ENCODE measurements around the gene CCDC90B.
"Not testable (repeated sequence)": the region's sequence is repeated elsewhere in the genome, so short reads cannot be mapped to it uniquely, and the experiment has no call there.

The CCDC90B gene

GRCh38 chr11:83287631-83288030 is 1.5 kb upstream of the CCDC90B start:
- DNase-seq (ENCODE audit: low read depth) = no peak

- DNase-seq (ENCODE audit: low read depth) = no peak
Observed at GRCh38 chr11:83285151-83285770, 906 bp downstream of the CCDC90B start.

- no peak for DNase-seq (ENCODE audit: low read depth)
Observed at GRCh38 chr11:83284501-83285150, 1.5 kb downstream of the CCDC90B start.

GRCh38 chr11:83282084-83282716 is 4.0 kb downstream of the CCDC90B start:
- no peak for DNase-seq (ENCODE audit: low read depth)

GRCh38 chr11:83280256-83280655 is 5.9 kb downstream of the CCDC90B start:
- no peak for DNase-seq (ENCODE audit: low read depth)

GRCh38 chr11:83278351-83278750 is 7.8 kb downstream of the CCDC90B start:
- no peak for DNase-seq (ENCODE audit: low read depth)

GRCh38 chr11:83275888-83276641 is 10.1 kb downstream of the CCDC90B start:
- no peak for DNase-seq (ENCODE audit: low read depth)

GRCh38 chr11:83272627-83273026 is 13.5 kb downstream of the CCDC90B start:
- DNase-seq (ENCODE audit: low read depth) = peak; percentile 48

GRCh38 chr11:83271734-83272133 is 14.4 kb downstream of the CCDC90B start:
- DNase-seq (ENCODE audit: low read depth) = not testable (repeated sequence)

GRCh38 chr11:83269080-83269479 is 17.1 kb downstream of the CCDC90B start:
- not testable (repeated sequence) for DNase-seq (ENCODE audit: low read depth)

GRCh38 chr11:83265331-83265730 is 20.8 kb downstream of the CCDC90B start:
- no peak for DNase-seq (ENCODE audit: low read depth)

- no peak for DNase-seq (ENCODE audit: low read depth)
Observed at GRCh38 chr11:83259559-83259958, 26.6 kb downstream of the CCDC90B start.

- DNase-seq (ENCODE audit: low read depth) = peak; percentile 58
Observed at GRCh38 chr11:83257761-83258168, 28.4 kb downstream of the CCDC90B start.

GRCh38 chr11:83256602-83257340 is 29.4 kb downstream of the CCDC90B start:
- DNase-seq (ENCODE audit: low read depth) = no peak

GRCh38 chr11:83255366-83255765 is 30.8 kb downstream of the CCDC90B start:
- DNase-seq (ENCODE audit: low read depth) = no peak

- DNase-seq (ENCODE audit: low read depth) = no peak
Observed at GRCh38 chr11:83252941-83253340, 33.2 kb downstream of the CCDC90B start.

GRCh38 chr11:83252266-83252665 is 33.9 kb downstream of the CCDC90B start:
- DNase-seq (ENCODE audit: low read depth) = no peak

- peak; percentile 3 for DNase-seq (ENCODE audit: low read depth)
Observed at GRCh38 chr11:83249972-83250593, 36.1 kb downstream of the CCDC90B start.

GRCh38 chr11:83249445-83249844 is 36.7 kb downstream of the CCDC90B start:
- no peak for DNase-seq (ENCODE audit: low read depth)

GRCh38 chr11:83241291-83241946 is 44.7 kb downstream of the CCDC90B start:
- DNase-seq (ENCODE audit: low read depth) = peak; percentile 42

- no peak for DNase-seq (ENCODE audit: low read depth)
Observed at GRCh38 chr11:83238111-83238510, 48.1 kb downstream of the CCDC90B start.

Data from GM04504 (cell line).